Progenitor cell of endocrine pancreas (in vitro differentiated cells): ENCODE measurements around the gene FOXN3. TPM values are rescaled to one million over a fixed set of nuclear protein-coding genes. Genes with fewer than 3 reads are reported as not detected.

ENCODE experiments used
- DNase-seq: peaks from one replicate; pipeline ENCODE4 v3.0.0; 2021; ENCODE audit warnings: low spot score; ENCODE audit not compliant: unreplicated experiment
- H3K27ac Mint-ChIP-seq: 2 replicates; pipeline ENCODE4 v1.8.0; 2021; ENCODE audit warnings: mild to moderate bottlenecking, moderate library complexity, mixed read lengths
- H3K27me3 Mint-ChIP-seq: 2 replicates; pipeline ENCODE4 v1.8.0; 2021; ENCODE audit warnings: mixed read lengths
- H3K36me3 Mint-ChIP-seq: 2 replicates; pipeline ENCODE4 v1.8.0; 2022; ENCODE audit warnings: mixed read lengths; ENCODE audit not compliant: insufficient read depth
- H3K4me1 Mint-ChIP-seq: 2 replicates; pipeline ENCODE4 v1.8.0; 2021; ENCODE audit warnings: low read depth, mixed read lengths
- H3K4me3 Mint-ChIP-seq: 2 replicates; pipeline ENCODE4 v1.8.0; 2021; ENCODE audit warnings: low read depth, mild to moderate bottlenecking, moderate library complexity, mixed read lengths
- H3K9me3 Mint-ChIP-seq: 2 replicates; pipeline ENCODE4 v1.8.0; 2021; ENCODE audit warnings: low read depth, mixed read lengths
- CTCF ChIP-seq: fragments of 200-600 bp; sonication (generic); IDR thresholded peaks from one replicate; pipeline ENCODE4 v1.5.0; 2021; ENCODE audit warnings: antibody characterized with exemption, mild to moderate bottlenecking; ENCODE audit not compliant: unreplicated experiment
- total RNA-seq: library from RNA; stranded (reverse); gene quantifications from 2 replicates; pipeline ENCODE4 v1.2.1, GENCODE V29; 2021

FOXN3 gene
- total RNA-seq, 1 donor from 2014 or later: 25.8 TPM

GRCh38 chr14:89131004-89131750 is 285.9 kb downstream of the FOXN3 start:
- Mint-ChIP-seq H3K27me3 (peaks cover 13% of the 10 kb centered on the region), H3K36me3 (peaks cover 2% of the 10 kb centered on the region), H3K4me3 (no peak overlapping the region), H3K9me3 (peaks cover 6% of the 10 kb centered on the region), H3K4me1 (no peaks in the 10 kb centered on the region), H3K27ac (no peak overlapping the region)
- no peak for DNase-seq
- no peak for TF ChIP-seq CTCF

GRCh38 chr14:89129570-89129969 is 287.5 kb downstream of the FOXN3 start:
- Mint-ChIP-seq H3K27me3 (peaks cover 15% of the 10 kb centered on the region), H3K9me3 (no peaks in the 10 kb centered on the region)

GRCh38 chr14:89128311-89129026 is 288.6 kb downstream of the FOXN3 start:
- no peaks in the 10 kb centered on the region for H3K36me3 Mint-ChIP-seq
- H3K4me3 Mint-ChIP-seq: no peak overlapping the region
- TF ChIP-seq CTCF: no peak
- H3K4me1 Mint-ChIP-seq: no peaks in the 10 kb centered on the region
- no peak for DNase-seq
- H3K9me3 Mint-ChIP-seq: no peaks in the 10 kb centered on the region
- no peak overlapping the region for H3K27ac Mint-ChIP-seq
- H3K27me3 Mint-ChIP-seq: peaks cover 11% of the 10 kb centered on the region

More at GRCh38 chr14:89129570-89129969, 287.5 kb downstream of the FOXN3 start:
- no peaks in the 10 kb centered on the region for H3K4me1 Mint-ChIP-seq
- DNase-seq: no peak
- H3K27ac Mint-ChIP-seq: no peak overlapping the region
- no peaks in the 10 kb centered on the region for H3K36me3 Mint-ChIP-seq
- TF ChIP-seq CTCF: no peak
- no peak overlapping the region for H3K4me3 Mint-ChIP-seq

- Mint-ChIP-seq H3K9me3 (no peaks in the 10 kb centered on the region), H3K4me1 (no peaks in the 10 kb centered on the region), H3K27ac (no peak overlapping the region), H3K36me3 (no peaks in the 10 kb centered on the region), H3K4me3 (no peak overlapping the region), H3K27me3 (peaks cover 9% of the 10 kb centered on the region)
- TF ChIP-seq CTCF: no peak
- no peak for DNase-seq
These were observed 290.6 kb downstream of the FOXN3 start for GRCh38 chr14:89126461-89126860.

GRCh38 chr14:89125216-89125615 is 291.8 kb downstream of the FOXN3 start:
- H3K9me3 Mint-ChIP-seq: no peaks in the 10 kb centered on the region
- DNase-seq: no peak
- no peak overlapping the region for H3K4me3 Mint-ChIP-seq
- peaks cover 9% of the 10 kb centered on the region for H3K27me3 Mint-ChIP-seq
- no peak for TF ChIP-seq CTCF
- H3K4me1 Mint-ChIP-seq: no peaks in the 10 kb centered on the region
- H3K36me3 Mint-ChIP-seq: no peaks in the 10 kb centered on the region
- H3K27ac Mint-ChIP-seq: no peak overlapping the region
